B cell (primary cell): ENCODE data around the gene SKA1. TPM values are rescaled to one million over a fixed set of nuclear protein-coding genes. Genes with fewer than 3 reads are reported as not detected.

Experiments
- ATAC-seq: fragments of 200-7000 bp; cut with Tn5 transposase; one replicate; pipeline ENCODE4 v1.10.0; 2021; ENCODE audit warnings: low read depth, mild to moderate bottlenecking, moderate number of reproducible peaks, moderate library complexity
- CTCF ChIA-PET: fragments of 350-600 bp; sonication (Branson Sonifier 250); formaldehyde crosslinking; loops from one replicate; lab custom pipeline; 2021; ENCODE audit warnings: antibody characterized with exemption, inconsistent platforms; lab: Charles Lee
- POLR2A ChIA-PET: fragments of 350-600 bp; sonication (Branson Sonifier 250); formaldehyde crosslinking; loops from one replicate; lab custom pipeline; 2021; ENCODE audit warnings: antibody characterized with exemption; lab: Charles Lee
- DNase-seq: peaks from one replicate; pipeline ENCODE4 v3.0.0; 2013
- H2AFZ ChIP-seq: 2 replicates; pipeline ENCODE4 v1.6.1; 2012; ENCODE audit warnings: mild to moderate bottlenecking, low read depth, low read length; ENCODE audit not compliant: insufficient read depth, poor library complexity, severe bottlenecking
- H3K27ac ChIP-seq, 2 donors: 1 replicate in 1 of 2; 2 replicates in 1 of 2; pipeline ENCODE4 v1.5.1; 2012 to 2013; ENCODE audit warnings: low read length in 2 of 2, mild to moderate bottlenecking in 2 of 2, moderate library complexity in 1 of 2
- H3K27me3 ChIP-seq, 4 experiments: fragments of 200-600 bp in 1 of 4; sonication (generic) in 1 of 4; replicated peaks in 1 of 4; 1 replicate in 2 of 4; 2 replicates in 2 of 4; pipeline versions ENCODE4 v1.6.1 to v1.7.0; 2013 to 2016; ENCODE audit warnings: low read length in 3 of 4, mild to moderate bottlenecking in 2 of 4, mixed read lengths in 1 of 4, moderate library complexity in 1 of 4; ENCODE audit not compliant: insufficient read depth in 4 of 4, control insufficient read depth in 3 of 4; ENCODE audit errors: control extremely low read depth in 1 of 4
- H3K36me3 ChIP-seq, 2 experiments: replicated peaks in 1 of 2; 1 replicate in 1 of 2; 2 replicates in 1 of 2; pipeline versions ENCODE4 v1.6.1 to v1.7.1; 2013; ENCODE audit warnings: low read length in 1 of 2; ENCODE audit not compliant: insufficient read depth in 2 of 2, control insufficient read depth in 1 of 2; ENCODE audit errors: control extremely low read depth in 1 of 2, extremely low read depth in 1 of 2
- H3K4me1 ChIP-seq, 2 donors: fragments of 200-600 bp in 1 of 2; sonication (generic) in 1 of 2; 1 replicate in 1 of 2; 2 replicates in 1 of 2; pipeline versions ENCODE4 v1.5.1 to v1.6.1; 2013 to 2017; ENCODE audit warnings: low read length in 2 of 2; ENCODE audit not compliant: control insufficient read depth in 2 of 2, insufficient read depth in 2 of 2
- H3K4me2 ChIP-seq: replicated peaks from 2 replicates; pipeline ENCODE3; 2012; ENCODE audit warnings: mild to moderate bottlenecking, low read depth, low read length; ENCODE audit not compliant: poor library complexity, severe bottlenecking
- H3K4me3 ChIP-seq, 5 experiments: fragments of 200-600 bp in 1 of 5; sonication (generic) in 1 of 5; 1 replicate in 3 of 5; 2 replicates in 2 of 5; pipeline versions ENCODE4 v1.5.1 to v1.7.0; 2011 to 2016; ENCODE audit warnings: low read length in 4 of 5, mild to moderate bottlenecking in 4 of 5, low read depth in 2 of 5, control low read depth in 1 of 5, moderate library complexity in 1 of 5; ENCODE audit not compliant: insufficient read depth in 1 of 5; ENCODE audit errors: control extremely low read depth in 1 of 5, extremely low read depth in 1 of 5
- H3K79me2 ChIP-seq: fragments of 200-600 bp; sonication (generic); one replicate; pipeline ENCODE4 v1.6.0; 2016; ENCODE audit warnings: low read length; ENCODE audit not compliant: control insufficient read depth, insufficient read depth
- H3K9ac ChIP-seq: fragments of 200-600 bp; sonication (generic); 2 replicates; pipeline ENCODE4 v1.6.1; 2017; ENCODE audit warnings: mild to moderate bottlenecking, low read length, moderate library complexity
- H3K9me3 ChIP-seq, 3 donors: one replicate each; pipeline versions ENCODE4 v1.6.1 to v1.7.1; 2013; ENCODE audit warnings: low read length in 2 of 3; ENCODE audit not compliant: control insufficient read depth in 2 of 3, insufficient read depth in 1 of 3; ENCODE audit errors: control extremely low read depth in 1 of 3
- H4K20me1 ChIP-seq: 2 replicates; pipeline ENCODE4 v1.6.0; 2012; ENCODE audit warnings: mild to moderate bottlenecking, low read length; ENCODE audit not compliant: insufficient read depth, control insufficient read depth, poor library complexity, severe bottlenecking
- H3K27ac Mint-ChIP-seq: one replicate; pipeline ENCODE4 v1.8.0; 2021; ENCODE audit warnings: mixed read lengths
- H3K27me3 Mint-ChIP-seq: one replicate; pipeline ENCODE4 v1.8.0; 2021; ENCODE audit warnings: mixed read lengths
- H3K4me1 Mint-ChIP-seq: one replicate; pipeline ENCODE4 v1.8.0; 2021; ENCODE audit warnings: mixed read lengths
- H3K4me3 Mint-ChIP-seq: one replicate; pipeline ENCODE4 v1.8.0; 2021; ENCODE audit warnings: mixed read lengths
- H3K9me3 Mint-ChIP-seq: one replicate; pipeline ENCODE4 v1.8.0; 2022; ENCODE audit warnings: mixed read lengths; ENCODE audit not compliant: insufficient read depth
- EZH2 ChIP-seq: IDR thresholded peaks from 2 replicates; pipeline ENCODE4 v1.6.1; 2012; ENCODE audit warnings: borderline replicate concordance, low read depth, mild to moderate bottlenecking, moderate library complexity, low read length; ENCODE audit not compliant: insufficient read depth, poor library complexity, severe bottlenecking
- WGBS: methylation state at CpG from one replicate; pipeline ENCODE4 v1.1.5; 2013; ENCODE audit warnings: missing lambda C conversion rate; ENCODE audit not compliant: insufficient coverage; 5-methylcytosine and 5-hydroxymethylcytosine counted together
- intact Hi-C: fragments of 100-400 bp; cut with micrococcal nuclease; formaldehyde crosslinking; loops from one replicate; pipeline ENCODE4 v1.10.0; 2022
- polyA plus RNA-seq: library from polyadenylated mRNA; depleted of rRNA; stranded (reverse); fragments of >200 nt; gene quantifications from 2 replicates; pipeline ENCODE4 v1.2.3, GENCODE V29; 2012
- total RNA-seq, 2 donors: library from RNA; stranded (reverse); fragments of 120-200 nt in 1 of 2; gene quantifications; 1 replicate in 1 of 2; 2 replicates in 1 of 2; pipeline versions ENCODE4 v1.2.3 to v1.2.4, GENCODE V29; 2013 to 2022
- TF ChIP-seq, protein P1 (sequence below): fragments of 200-600 bp; IDR thresholded peaks from one replicate; pipeline ENCODE4 v1.8.0; 2022; ENCODE audit warnings: antibody characterized with exemption, mild to moderate bottlenecking

SKA1 gene
- total and polyA plus RNA-seq, 2 donors (not counting 1 experiment from before 2014, with no cell fraction given) = 0.28 to 0.52 TPM

DNA sequence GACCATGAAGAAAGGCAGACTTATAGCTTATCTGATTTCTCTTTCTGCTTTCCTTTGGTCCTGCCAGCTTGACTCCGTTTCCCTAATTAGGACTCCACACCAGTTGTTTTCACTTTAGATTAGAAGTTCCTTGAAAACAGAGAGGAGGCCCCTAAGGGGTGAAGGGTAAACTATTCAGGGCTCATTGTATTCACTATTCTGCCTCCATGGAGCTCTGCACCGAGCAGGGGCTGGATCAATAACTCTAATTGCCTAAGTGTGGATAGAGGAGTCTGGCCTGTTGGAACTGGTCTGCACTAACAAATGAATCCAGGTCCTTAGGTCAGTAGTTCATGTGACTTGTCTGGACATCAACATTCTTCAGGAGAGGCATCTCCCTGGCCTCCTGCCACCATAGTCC is 36.1 kb upstream of the SKA1 start:
- peaks cover 52% of the 10 kb centered on the region for H3K4me1 Mint-ChIP-seq
- H3K4me3 Mint-ChIP-seq = no peak overlapping the region
- Histone ChIP-seq H3K9ac (no peak overlapping the region), H2AFZ (no peak overlapping the region), H3K27me3 (no peaks in the 10 kb centered on the region), H3K9me3 (peaks cover 0 to 8% (median 0%) of the 10 kb centered on the region in 3 donors), H3K4me1 (peaks cover 45 to 48% of the 10 kb centered on the region in 2 donors), H3K79me2 (no peaks in the 10 kb centered on the region), H4K20me1 (no peaks in the 10 kb centered on the region), H3K4me2 (no peak overlapping the region), H3K27ac (no peak overlapping the region), H3K36me3 (no peaks in the 10 kb centered on the region), H3K4me3 (no peak overlapping the region)
- no peaks in the 10 kb centered on the region for H3K9me3 Mint-ChIP-seq
- ATAC-seq = no peak
- POLR2A ChIA-PET = no interaction called here
- WGBS = 83% methylated on average over 1 of the region's 2 CpGs
- intact Hi-C loops = no loop called here
- no peaks in the 10 kb centered on the region for H3K27me3 Mint-ChIP-seq
- TF ChIP-seq, protein P1, sequence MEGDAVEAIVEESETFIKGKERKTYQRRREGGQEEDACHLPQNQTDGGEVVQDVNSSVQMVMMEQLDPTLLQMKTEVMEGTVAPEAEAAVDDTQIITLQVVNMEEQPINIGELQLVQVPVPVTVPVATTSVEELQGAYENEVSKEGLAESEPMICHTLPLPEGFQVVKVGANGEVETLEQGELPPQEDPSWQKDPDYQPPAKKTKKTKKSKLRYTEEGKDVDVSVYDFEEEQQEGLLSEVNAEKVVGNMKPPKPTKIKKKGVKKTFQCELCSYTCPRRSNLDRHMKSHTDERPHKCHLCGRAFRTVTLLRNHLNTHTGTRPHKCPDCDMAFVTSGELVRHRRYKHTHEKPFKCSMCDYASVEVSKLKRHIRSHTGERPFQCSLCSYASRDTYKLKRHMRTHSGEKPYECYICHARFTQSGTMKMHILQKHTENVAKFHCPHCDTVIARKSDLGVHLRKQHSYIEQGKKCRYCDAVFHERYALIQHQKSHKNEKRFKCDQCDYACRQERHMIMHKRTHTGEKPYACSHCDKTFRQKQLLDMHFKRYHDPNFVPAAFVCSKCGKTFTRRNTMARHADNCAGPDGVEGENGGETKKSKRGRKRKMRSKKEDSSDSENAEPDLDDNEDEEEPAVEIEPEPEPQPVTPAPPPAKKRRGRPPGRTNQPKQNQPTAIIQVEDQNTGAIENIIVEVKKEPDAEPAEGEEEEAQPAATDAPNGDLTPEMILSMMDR = no peak
- TF ChIP-seq EZH2 = no peak
- DNase-seq = no peak
- CTCF ChIA-PET = interaction anchor here (1.3 kb wide), 1 partner anchor 120 kb away, joined by 3 read pairs; no protein-coding TSS in a partner anchor
- H3K27ac Mint-ChIP-seq = no peak overlapping the region

DNA sequence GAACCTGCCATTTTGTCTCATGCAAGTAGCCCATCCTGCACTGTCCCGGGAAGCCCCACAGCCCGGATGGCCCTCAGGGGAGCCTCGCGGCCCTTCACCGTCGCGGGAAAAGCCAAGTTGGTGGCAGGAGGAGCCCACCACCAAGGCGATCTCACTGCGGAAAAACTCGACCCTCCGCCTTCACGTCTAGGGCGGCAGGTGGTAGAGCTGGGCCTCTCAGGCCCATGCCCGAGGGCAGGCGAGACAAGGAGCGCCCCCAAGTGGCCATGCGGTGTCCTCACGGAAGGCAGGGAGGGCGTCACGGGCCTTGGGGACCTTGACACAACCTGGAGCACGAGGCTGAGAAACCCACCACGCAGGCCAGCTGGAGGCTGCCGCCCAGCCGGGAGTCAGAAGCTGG is 34.8 kb upstream of the SKA1 start:
- DNase-seq = no peak
- Histone ChIP-seq H3K27ac (no peak overlapping the region), H3K9ac (no peak overlapping the region), H3K4me1 (peaks cover 31 to 35% of the 10 kb centered on the region in 2 donors), H3K4me2 (no peak overlapping the region), H3K9me3 (peaks cover 0 to 8% (median 0%) of the 10 kb centered on the region in 3 donors), H3K4me3 (no peak overlapping the region), H4K20me1 (no peaks in the 10 kb centered on the region), H3K27me3 (no peaks in the 10 kb centered on the region), H3K36me3 (no peaks in the 10 kb centered on the region), H2AFZ (no peak overlapping the region), H3K79me2 (no peaks in the 10 kb centered on the region)
- Mint-ChIP-seq H3K27ac (no peak overlapping the region), H3K9me3 (no peaks in the 10 kb centered on the region), H3K4me3 (no peak overlapping the region), H3K4me1 (peaks cover 39% of the 10 kb centered on the region), H3K27me3 (no peaks in the 10 kb centered on the region)
- ChIA-PET CTCF (interaction anchor here (1.2 kb wide), 1 partner anchor 17 kb away, joined by 4 read pairs; no protein-coding TSS in a partner anchor), POLR2A (no interaction called here)
- WGBS = 91% methylated on average over 24 of the region's 24 CpGs
- ATAC-seq = no peak
- no peak for TF ChIP-seq EZH2
- TF ChIP-seq, protein P1 = no peak
- intact Hi-C loops = no loop called here
